Parathyroid adenoma (tissue), 2 donors: ENCODE measurements around the gene TEKT1.

Source experiments
- H2AFZ ChIP-seq: fragments of 300-600 bp; sonication (generic); one replicate; pipeline ENCODE4 v1.7.0; 2017; ENCODE audit warnings: antibody characterized with exemption, mild to moderate bottlenecking
- H3K27ac ChIP-seq: fragments of 300-600 bp; sonication (generic); one replicate; pipeline ENCODE4 v1.7.0; 2017
- H3K27me3 ChIP-seq: fragments of 300-600 bp; sonication (generic); one replicate; pipeline ENCODE4 v1.7.0; 2017; ENCODE audit warnings: low read length; ENCODE audit not compliant: control insufficient read depth, insufficient read depth
- H3K36me3 ChIP-seq: fragments of 300-600 bp; sonication (generic); one replicate; pipeline ENCODE4 v1.7.0; 2017; ENCODE audit warnings: low read length; ENCODE audit not compliant: control insufficient read depth, insufficient read depth
- H3K4me1 ChIP-seq: fragments of 300-600 bp; sonication (generic); one replicate; pipeline ENCODE4 v1.7.0; 2017; ENCODE audit warnings: control low read depth
- H3K4me2 ChIP-seq: fragments of 300-600 bp; sonication (generic); one replicate; pipeline ENCODE4 v1.7.0; 2017; ENCODE audit warnings: low read length
- H3K4me3 ChIP-seq: fragments of 300-600 bp; sonication (generic); one replicate; pipeline ENCODE4 v1.7.0; 2017; ENCODE audit warnings: low read depth, low read length
- H3K79me2 ChIP-seq: fragments of 300-600 bp; sonication (generic); one replicate; pipeline ENCODE4 v1.7.0; 2017; ENCODE audit warnings: control low read depth
- H3K9ac ChIP-seq: fragments of 300-600 bp; sonication (generic); one replicate; pipeline ENCODE4 v1.7.0; 2017; ENCODE audit warnings: mild to moderate bottlenecking
- H3K9me3 ChIP-seq: fragments of 300-600 bp; sonication (generic); one replicate; pipeline ENCODE4 v1.7.0; 2017; ENCODE audit warnings: low read length; ENCODE audit not compliant: control insufficient read depth
- CTCF ChIP-seq: fragments of 300-600 bp; sonication (generic); IDR thresholded peaks from one replicate; pipeline ENCODE4 v1.7.0; 2017; ENCODE audit warnings: antibody characterized with exemption, mild to moderate bottlenecking
- donor health status: primary hyperparathyroidism.

Gene TEKT1

GRCh38 chr17:6752068-6752909 lies 79.2 kb downstream of the TEKT1 start:
- Histone ChIP-seq H3K4me1 (no peaks in the 10 kb centered on the region), H3K36me3 (no peaks in the 10 kb centered on the region), H3K27me3 (no peaks in the 10 kb centered on the region), H3K9me3 (no peaks in the 10 kb centered on the region), H3K4me2 (no peak overlapping the region), H3K79me2 (no peaks in the 10 kb centered on the region), H3K27ac (peak overlapping the region; percentile 62), H3K4me3 (no peak overlapping the region), H2AFZ (no peak overlapping the region), H3K9ac (no peak overlapping the region)
- no peak for TF ChIP-seq CTCF

GRCh38 chr17:6749519-6749918 lies 82.0 kb downstream of the TEKT1 start:
- no peaks in the 10 kb centered on the region for H3K4me1 ChIP-seq
- no peaks in the 10 kb centered on the region for H3K36me3 ChIP-seq
- no peaks in the 10 kb centered on the region for H3K27me3 ChIP-seq

GRCh38 chr17:6748617-6749016 lies 82.9 kb downstream of the TEKT1 start:
- no peak overlapping the region for H3K4me3 ChIP-seq
- no peak overlapping the region for H3K4me2 ChIP-seq
- no peaks in the 10 kb centered on the region for H3K79me2 ChIP-seq
- no peak overlapping the region for H3K9ac ChIP-seq
- no peaks in the 10 kb centered on the region for H3K36me3 ChIP-seq
- H3K4me1 ChIP-seq = no peaks in the 10 kb centered on the region
- H2AFZ ChIP-seq = no peak overlapping the region
- no peaks in the 10 kb centered on the region for H3K9me3 ChIP-seq
- no peaks in the 10 kb centered on the region for H3K27me3 ChIP-seq
- TF ChIP-seq CTCF = no peak
- H3K27ac ChIP-seq = no peak overlapping the region

More at GRCh38 chr17:6749519-6749918, 82.0 kb downstream of the TEKT1 start:
- Histone ChIP-seq H2AFZ (no peak overlapping the region), H3K4me3 (no peak overlapping the region), H3K79me2 (no peaks in the 10 kb centered on the region), H3K27ac (no peak overlapping the region), H3K4me2 (no peak overlapping the region), H3K9me3 (no peaks in the 10 kb centered on the region), H3K9ac (no peak overlapping the region)
- no peak for TF ChIP-seq CTCF
